GM23248 (cell line): ENCODE data around the gene ACP1.

Source experiments
- EZH2 ChIP-seq: fragments of 200-600 bp; sonication (generic); IDR thresholded peaks from 2 replicates; pipeline ENCODE4 v1.6.1; 2018; ENCODE audit warnings: antibody characterized with exemption, mild to moderate bottlenecking; ENCODE audit not compliant: insufficient read depth, poor library complexity, severe bottlenecking
- EZH2phosphoT487 ChIP-seq: fragments of 200-600 bp; sonication (generic); IDR thresholded peaks from 2 replicates; pipeline ENCODE4 v1.6.1; 2018; ENCODE audit warnings: antibody characterized with exemption, moderate library complexity, mild to moderate bottlenecking, low read depth; ENCODE audit not compliant: insufficient read depth

DNA sequence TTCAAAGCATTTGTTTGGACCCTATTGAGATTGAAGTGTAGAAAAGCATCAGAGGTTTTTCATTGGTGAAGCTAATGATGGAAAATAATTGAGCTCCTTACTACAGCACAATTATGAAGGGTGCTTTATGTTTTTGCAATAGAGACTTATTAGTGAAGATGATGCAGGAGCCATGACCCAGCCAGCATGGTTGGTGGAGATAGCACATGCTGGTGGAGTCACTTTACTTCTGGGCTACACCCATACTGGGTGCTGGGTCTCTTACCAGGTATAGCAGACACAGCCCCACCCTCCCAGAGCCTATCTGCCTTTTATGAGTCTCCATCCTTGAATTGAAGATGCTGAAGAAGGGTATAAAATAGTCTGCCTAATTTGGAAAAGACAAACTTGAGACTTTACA, 3.6 kb downstream of the ACP1 start:
- TF ChIP-seq EZH2phosphoT487 = no peak
- TF ChIP-seq EZH2 = no peak
